Stimulated activated CD4-positive, alpha-beta T cell treated with anti-CD3 and anti-CD28 coated beads, TNF-alpha, amount 100 ng/mL, for 24 hours (primary cell): Measurements from ENCODE around the gene SMO.
A peak's percentile ranks its signal among the peaks of the same experiment; 100 is the strongest.

Experiments
- DNase-seq, 3 experiments: peaks; one replicate each; pipeline ENCODE4 v3.0.0-alpha.2; 2020; ENCODE audit warnings: low read depth in 3 of 3

The SMO gene

DNA sequence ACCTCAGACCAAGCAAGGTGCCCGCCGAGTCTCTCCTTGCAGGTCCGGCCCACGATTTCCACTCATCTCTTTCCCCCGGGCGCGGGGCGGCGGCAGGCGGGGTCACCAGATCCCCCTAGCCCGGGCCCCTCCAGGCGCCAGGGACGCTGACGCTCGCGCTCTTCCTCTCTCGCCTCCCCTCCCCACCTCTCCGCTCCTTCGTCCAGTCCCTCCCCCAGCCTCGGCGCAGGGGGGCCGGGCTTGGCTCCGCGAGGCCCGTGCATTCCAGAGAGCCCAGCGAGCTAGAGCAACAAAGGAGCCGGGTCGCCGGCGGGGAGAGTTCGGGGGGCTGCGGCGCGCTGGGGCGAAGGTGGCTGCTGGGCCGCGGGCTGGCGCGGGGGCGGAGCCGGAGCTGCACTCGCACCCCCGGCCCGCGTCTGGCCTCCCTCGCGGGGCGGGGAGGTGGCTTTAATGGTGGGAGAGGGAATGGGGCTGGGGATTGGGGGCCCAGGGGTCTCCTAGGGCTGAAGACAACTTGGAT is at the start of gene SMO:
Gene SMO (plus strand): TSS at position 262 of the 520 bp plus-strand sequence. CDS start 519 bp downstream, outside the sequence.
- no peak for DNase-seq

DNA sequence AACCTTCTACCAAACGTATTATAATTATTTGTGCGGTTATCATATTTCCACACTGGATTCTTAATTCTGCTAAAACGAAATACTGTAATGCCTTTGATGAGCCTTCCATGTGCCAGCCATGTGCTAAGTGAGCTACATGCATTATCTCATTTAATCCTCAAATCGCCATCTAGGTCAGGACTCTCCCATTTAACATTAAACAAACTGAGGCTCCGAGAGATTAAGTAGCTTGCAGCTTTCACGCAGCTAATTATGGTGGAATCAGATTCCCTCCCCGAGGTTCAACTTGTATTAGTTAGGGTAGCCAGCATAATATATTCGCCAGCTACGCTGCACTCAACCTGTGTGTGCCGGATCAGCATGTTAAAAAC is 44.7 kb upstream of the SMO start:
- DNase-seq: no peak

DNA sequence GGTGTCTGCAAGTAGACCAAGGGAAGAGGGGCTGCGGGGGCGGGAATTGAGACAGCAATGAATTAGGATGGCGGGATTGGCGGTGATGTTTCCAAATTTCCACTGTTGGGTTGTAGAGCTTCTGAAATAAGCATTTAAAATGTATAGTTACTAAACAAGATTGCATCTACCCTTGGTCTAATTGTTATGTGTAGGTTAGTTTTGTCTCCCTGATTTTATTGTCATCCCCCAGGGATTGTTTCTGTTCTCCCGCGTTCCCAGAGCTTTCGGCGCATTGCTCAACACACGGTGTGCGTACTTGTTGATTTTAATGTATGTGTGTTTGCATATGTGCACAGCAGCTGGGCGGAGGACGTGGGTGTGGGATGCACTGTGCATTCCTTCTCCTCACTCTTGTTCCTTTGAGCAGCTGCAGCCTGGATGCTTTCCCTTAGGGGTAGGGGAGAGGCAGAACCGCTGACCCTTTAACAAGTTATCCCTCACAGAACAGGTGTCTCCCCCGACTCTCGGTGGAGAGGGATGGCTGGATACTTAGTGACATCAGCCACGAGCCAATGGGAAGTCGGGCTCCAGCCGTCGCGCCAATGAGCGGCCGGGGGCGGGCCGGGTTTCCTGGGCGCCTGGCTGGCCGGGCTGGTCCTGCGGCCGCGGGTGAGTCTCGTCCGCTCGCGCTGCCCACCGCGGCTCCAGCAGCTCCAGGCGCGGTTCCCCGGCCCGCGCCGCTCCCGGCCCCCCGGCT is 44.2 kb upstream of the SMO start, which contains the start of gene TSPAN33:
Gene TSPAN33 (plus strand): TSS at position 613 of the 739 bp plus-strand sequence. CDS start 274 bp downstream, outside the sequence.
- DNase-seq: peak; percentile 51 to 72 (median 57)

DNA sequence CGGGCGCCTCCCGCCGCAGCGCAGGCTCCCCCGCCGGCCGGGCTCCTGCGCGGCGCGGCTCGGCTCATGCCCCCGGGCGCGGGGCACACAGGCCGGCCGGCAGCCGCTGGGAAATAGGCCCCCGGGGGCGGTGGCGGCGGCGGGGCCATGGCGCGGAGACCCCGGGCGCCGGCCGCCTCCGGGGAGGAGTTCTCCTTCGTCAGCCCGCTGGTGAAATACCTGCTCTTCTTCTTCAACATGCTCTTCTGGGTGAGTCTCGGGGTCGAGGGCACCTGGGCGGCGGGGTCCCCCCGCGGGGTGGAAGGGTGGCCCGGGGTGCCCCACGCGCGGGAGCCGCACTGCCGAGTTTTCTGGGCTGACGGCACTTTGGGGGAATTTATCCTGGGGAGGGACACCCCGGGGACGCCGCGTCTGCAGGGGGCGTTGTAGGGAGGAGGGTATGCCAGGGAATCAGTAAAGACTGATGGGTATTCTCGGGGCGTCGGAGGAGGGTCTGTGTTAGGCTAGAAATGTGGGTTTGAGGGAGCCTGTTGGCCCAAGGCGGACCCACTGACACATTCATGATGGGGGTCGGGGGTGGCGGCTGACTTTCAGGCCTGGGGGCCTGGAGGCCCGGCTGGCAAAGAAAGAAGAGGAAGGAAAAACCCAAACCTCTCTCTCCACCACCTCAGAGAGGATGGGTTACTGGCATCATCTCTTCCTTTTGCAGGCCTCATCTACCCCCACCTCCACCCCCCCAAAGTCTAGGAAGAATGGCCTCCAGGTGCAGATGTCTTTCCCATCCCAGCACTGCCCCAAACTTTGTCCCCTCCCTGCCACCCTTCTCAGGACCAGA is 43.4 kb upstream of the SMO start:
- DNase-seq: no peak

DNA sequence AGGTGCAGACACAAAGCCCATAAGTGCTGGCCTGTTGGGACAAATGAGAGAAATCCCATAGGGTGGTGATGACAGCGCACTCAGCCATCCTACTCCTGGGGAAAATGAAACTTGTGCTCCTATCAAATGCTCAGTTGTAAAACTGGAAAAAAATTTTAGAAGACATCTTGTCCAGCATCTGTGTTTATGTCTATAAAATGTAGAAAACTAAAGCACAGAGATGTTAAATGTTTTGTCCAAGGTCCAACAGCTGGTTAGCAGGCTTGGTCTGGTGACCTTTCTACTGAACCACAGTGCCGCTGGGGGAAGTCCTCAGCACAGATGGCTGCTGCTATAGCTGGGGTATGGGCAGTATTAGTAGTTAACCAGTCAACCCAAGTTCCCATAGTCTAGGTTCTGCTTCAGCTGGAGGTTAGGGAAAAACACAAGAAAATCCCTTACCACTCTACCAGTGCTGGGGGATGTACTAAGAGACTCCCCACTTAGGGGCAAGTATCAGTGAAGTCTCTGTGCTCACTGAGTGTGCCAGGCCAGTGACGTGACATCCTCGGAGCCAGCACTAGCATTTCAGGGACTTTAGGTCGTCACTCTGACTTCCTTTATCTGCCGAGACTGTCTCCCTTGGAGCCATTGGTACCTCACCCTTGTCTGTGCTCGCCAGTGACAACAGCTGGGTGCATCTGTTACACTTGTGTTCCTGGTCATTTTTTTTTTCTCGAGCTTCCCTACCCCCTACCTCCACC is 42.0 kb upstream of the SMO start:
- DNase-seq: no peak

DNA sequence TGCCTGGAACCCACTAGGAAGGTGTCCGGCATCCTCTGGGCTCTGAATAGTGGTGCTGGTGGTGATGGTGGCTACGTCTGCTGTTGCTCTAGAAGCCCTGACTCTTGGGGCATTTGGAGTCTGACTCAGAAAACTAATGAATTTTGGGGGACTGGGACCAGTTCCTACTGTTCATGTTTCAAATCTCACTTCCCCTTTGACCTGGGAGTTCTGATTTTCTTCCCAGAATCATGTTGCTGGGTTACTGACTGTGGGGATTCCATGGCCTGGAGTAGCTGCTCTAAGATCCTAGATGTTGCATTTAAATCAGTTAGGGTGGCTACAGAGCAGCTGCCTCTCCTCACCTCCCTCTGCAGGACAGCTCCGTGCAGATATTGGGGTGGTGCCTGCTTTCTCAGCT is 40.7 kb upstream of the SMO start:
- no peak for DNase-seq

DNA sequence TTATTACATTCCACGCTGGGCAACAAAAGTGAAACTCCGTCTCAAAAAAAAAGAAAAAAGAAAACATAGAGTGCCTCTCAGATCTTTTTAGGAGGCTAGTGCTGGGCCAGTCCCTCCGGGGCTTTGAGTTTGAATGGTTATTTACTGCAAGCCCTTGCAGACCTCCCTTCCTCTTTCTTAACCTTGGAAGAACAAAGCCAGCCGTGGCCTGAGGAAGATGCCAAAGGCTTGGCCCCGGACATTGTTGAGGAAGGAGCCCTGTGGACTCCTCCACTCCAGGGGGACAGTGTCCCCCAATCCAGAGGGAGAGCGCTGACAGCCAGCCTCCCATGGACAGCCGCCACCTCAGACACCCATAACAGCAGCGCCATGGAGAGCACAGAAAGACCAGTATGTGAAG is 38.9 kb upstream of the SMO start:
- DNase-seq: no peak

DNA sequence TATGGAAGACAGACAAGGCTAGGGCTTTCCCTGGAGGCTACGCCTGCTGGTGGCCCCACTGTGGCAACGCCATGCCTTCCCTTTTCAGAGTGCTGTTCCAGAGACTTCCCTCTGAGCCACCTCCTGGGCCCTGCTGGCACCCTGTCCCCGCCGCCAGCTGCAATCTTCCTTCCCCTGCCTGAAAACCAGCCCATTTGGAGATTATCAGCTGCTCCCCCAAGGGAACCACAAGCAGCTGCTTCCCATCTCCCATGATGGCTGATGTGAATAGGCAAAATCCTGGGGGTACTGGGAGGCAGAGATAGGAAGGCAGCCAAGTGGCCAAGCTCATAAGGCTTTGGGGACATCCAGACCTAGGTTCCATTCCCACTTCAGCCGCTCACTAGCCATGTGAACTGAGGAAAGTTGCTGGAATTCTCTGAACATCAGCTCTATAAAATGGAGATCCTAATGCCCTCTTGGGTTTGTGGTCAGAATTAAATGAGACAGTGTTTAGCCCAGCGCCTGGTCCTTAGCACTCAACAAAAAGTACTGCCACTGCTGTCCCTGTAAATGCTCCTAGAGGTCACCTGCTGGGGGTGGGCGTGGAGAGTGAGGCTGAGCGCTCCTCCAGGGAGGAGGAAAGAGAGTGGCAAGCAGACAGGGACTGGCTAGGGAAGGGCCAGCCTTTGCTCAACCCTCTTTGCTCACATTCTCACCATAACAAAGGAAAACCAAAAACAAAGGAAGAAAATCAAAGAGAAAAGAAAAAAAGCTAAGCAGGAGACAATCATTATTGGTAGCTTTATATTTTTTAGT is 38.0 kb upstream of the SMO start:
- no peak for DNase-seq

DNA sequence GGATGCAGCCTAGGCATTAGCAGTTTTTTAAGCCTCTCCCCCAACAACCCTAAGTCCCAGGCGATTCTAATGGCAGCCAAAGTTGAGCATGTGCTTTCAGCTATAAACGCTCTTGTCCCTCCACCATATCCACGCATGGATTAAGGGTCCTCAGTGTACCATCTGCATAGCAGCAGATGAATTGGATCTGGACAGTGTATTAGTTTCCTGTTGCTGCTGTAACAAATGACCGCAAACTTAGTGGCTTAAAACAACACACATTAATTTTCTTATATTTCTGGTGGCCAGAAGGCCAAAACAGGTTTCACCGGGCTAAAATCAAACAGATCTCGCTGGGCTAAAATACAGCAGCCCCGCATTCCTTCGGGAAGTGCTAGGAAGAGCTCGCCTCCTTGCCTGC is 30.8 kb upstream of the SMO start:
- no peak for DNase-seq

DNA sequence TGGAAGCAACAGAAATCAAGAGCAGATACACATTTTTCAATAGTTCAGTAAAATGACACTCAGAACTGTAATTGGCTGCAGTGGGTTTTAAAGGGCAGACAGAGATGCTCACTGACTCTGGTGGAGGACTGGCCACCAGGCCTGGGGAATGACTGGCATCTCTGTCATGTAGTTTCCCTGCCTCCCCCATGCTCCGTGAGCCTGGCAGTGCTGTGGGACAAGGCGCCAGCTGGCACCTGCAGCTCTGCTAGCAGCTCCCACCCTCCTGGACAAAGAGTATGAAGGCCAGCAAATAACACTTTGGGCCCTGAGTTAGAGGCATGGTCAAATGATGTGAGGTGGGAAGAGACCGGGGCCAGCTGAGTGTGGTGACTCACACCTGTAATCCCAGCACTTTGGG is 28.9 kb upstream of the SMO start:
- no peak for DNase-seq

DNA sequence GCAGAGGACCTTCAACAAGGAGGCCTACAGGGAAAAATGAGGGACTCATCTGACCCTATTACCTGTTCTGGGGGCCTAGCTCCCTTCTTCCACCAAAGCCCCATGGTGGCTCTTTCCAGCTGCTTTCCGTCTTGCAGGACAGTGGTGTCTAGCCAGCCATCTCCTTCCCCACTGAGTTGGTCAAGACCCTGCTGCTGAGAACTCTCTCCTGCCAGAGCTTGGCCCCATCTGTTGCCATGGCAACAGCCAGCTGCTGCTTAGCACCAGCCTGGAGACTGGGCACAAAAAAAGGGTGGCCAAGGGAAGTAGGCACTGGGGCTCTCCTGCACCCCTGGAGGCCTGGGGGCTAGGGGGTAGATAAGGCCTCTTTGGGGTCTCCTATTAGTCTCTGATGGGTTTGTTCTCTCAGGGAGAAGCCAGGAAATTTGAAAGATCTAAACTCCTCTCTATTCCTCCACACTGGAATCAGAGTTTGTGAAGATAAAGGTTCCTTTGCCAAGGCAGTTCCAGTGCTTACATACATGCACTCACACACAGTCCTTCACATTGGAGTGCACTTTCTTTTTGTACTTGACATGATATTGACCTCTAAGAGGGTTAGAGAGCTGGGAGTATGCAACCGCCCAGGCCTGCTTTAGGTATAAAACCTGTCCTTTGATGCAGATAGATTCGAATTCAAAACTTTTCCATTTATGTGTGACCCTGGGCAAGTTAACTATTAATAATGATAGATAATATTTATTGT is 28.1 kb upstream of the SMO start:
- DNase-seq: no peak

DNA sequence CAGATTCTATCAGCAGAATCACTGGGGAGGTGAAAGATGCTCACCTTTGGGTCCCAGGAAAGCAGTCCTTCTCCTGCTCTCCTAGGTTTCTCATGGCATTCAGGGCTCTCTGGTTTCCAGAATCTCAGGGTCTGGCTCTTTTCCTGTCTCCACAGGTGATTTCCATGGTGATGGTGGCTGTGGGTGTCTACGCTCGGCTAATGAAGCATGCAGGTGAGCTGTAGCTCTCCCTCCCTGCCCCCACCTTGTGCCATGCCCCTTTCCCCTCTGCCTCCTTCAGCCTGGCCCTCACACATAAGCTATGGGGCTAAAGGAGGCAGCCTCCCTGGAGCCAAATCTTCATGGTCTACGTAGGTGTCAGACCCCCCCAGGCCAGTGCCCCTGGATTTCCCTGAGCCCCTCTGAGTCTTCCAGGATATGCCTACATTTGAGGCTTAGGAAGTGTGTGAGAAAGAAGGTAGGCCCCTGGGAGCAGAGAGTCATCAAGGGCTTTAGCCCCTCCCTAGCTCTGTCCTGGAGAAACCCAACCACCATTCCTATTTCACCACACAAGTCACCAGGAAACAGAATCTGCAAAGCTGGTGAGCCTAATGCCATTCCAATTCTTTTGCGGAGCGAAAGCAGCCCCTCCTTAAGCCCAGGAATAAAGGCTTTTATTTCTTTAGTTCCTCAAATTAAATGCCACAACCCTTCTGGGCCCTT is 26.8 kb upstream of the SMO start:
- no peak for DNase-seq

DNA sequence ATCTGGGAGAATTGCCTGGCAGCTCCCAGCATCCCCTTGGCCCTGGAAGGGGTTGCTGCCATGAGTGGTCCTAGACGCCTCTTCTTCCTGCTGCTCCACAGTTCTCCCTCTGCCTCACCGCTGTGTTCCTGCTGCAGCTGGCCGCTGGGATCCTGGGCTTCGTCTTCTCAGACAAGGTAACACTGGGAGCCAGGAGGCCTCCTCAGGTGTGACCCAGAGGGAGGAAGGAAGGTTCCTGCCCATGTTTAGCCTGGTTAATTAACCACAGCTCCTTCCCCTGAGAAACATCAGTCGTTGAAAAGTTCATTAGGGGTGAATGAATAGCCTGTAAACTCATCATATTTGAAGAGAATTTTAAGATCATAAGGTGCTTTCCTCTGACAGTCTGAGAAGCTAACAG is 25.7 kb upstream of the SMO start:
- no peak for DNase-seq

DNA sequence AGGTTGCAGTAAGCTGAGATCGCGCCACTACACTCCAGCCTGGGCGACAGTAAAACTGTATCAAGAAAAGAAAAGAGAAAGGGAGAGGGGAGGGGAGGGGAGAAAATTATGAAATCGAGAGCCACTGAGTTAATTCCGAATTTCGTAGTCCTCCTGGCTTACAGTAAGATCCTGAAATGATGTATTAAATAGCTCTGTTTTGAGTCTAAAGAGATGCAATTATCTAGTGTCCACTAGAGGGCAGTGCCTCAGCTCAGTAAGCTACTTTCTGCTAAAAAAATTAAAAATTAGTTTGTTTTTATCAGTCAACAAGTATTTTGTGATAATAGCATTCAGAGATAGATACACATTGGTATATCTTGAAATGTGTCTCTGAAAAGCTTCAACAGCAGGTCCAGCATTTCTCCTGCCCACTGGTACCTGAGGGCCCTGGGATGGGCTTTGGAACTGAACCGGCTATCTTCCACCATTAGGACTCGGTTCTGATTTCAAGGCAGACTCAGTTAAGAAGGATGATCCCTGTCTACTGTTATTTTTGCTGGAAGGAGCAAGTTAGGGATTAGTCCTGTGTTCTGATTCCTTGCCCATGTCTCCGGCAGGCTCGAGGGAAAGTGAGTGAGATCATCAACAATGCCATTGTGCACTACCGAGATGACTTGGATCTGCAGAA is 24.4 kb upstream of the SMO start:
- no peak for DNase-seq

DNA sequence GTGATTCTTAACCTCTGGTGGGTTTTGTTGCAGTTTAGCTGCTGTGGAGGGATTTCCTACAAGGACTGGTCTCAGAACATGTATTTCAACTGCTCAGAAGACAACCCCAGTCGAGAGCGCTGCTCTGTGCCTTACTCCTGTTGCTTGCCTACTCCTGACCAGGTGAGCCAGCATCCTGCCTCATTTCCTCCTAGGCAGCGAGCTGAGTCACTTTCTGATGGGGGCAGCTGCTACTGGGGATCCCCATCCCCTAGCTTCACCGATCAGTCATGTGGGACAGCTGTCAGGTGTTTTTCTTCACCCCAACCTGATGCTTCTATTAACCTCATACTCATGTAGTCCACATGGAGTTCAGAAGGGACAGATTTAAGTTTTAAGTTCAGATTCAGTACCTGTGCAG is 21.7 kb upstream of the SMO start:
- DNase-seq: no peak

DNA sequence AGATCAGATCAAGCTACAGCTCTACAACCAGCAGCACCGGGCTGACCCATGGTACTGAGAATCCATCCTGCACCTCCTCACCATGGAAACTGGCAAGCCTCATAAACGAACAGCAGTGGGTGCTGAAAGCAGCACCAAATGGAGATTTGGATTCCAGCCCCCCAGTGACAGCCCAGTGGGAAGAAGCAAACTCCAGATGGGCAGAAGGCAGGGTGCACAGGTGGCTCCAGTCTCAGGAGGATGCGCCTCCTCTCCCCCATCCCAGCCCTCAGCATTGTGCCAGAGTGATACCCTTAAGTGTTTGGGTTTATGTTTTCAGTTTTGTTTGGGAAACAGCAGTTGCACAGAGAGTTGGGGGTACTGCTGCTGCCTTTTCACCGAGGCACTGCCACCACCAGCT is 20.6 kb upstream of the SMO start:
- no peak for DNase-seq

DNA sequence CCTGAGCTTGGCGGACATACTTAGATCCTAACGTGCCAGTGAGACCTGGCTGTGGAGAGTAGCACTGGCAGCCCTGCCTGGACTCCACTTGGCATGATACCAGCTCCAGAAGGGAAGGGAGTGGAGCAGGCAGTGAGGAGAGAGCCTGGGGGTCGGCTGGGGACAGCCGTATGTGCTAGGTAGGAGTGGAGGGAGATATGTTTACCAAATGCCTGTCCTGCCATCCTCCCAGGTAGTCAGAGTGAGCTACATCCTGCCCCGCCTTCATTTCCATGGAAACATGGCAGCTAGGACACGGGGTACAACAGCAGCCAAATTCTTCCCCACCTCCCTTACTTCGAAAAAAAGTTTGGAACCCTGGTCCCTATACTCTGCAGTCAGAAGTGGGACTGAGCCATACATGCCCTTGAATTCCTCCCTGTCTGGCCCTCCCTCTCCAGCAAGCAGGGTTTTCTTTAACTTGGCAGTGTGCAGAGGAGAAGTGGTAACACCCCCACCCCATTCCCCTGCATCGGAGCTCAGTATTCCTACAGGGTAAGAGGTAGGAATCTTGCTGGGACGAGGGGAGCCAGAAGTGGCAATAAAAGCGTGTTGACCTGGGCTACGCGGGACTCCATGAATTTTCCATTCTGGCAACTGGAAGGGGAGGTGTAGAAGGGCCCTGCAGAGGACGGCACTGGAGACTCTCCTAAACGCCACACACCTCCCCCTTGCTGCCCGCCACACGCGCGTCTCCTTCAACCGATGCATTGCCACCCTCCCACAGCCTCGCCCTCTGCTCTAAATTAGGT is 20.0 kb upstream of the SMO start:
- DNase-seq: no peak

DNA sequence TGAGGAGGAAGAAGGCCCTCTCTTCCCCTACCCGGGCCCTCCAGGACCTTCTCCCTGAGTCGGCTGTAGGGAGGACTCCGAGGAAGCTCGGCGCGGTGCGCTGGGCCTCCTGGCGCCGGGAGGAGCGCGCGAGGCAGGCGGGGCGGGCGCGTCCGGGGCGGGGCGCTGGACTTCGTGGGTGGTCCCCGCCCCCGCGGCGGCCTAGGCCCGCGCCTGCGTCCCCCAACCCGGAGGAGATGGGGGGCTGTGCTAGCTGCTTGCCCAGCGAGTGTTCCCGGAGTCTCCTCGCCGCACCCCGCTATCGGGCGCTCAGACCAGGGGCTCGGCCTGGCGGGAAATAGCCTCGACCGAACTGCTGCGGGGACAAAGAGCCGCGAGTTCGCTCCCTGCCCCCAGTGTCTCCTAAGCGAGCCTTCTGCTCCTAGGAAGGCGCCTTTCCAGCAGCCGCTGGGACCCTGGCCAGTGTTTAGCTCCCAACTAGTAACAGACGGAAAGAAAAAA is 19.2 kb upstream of the SMO start:
- DNase-seq: peak in 1 of 3 experiments; percentile 38
